HG03280 (cell line): ENCODE measurements around the gene TRABD2A.
"Not testable (repeated sequence)": the region's sequence is repeated elsewhere in the genome, so short reads cannot be mapped to it uniquely, and the experiment has no call there.

Experiments used
- ATAC-seq: cut with Tn5 transposase; IDR thresholded peaks from one replicate; pipeline ENCODE4 v1.9.1; 2021; ENCODE audit warnings: mild to moderate bottlenecking, moderate library complexity; ENCODE audit not compliant: unreplicated experiment

Gene TRABD2A, protein sequence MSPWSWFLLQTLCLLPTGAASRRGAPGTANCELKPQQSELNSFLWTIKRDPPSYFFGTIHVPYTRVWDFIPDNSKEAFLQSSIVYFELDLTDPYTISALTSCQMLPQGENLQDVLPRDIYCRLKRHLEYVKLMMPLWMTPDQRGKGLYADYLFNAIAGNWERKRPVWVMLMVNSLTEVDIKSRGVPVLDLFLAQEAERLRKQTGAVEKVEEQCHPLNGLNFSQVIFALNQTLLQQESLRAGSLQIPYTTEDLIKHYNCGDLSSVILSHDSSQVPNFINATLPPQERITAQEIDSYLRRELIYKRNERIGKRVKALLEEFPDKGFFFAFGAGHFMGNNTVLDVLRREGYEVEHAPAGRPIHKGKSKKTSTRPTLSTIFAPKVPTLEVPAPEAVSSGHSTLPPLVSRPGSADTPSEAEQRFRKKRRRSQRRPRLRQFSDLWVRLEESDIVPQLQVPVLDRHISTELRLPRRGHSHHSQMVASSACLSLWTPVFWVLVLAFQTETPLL

DNA sequence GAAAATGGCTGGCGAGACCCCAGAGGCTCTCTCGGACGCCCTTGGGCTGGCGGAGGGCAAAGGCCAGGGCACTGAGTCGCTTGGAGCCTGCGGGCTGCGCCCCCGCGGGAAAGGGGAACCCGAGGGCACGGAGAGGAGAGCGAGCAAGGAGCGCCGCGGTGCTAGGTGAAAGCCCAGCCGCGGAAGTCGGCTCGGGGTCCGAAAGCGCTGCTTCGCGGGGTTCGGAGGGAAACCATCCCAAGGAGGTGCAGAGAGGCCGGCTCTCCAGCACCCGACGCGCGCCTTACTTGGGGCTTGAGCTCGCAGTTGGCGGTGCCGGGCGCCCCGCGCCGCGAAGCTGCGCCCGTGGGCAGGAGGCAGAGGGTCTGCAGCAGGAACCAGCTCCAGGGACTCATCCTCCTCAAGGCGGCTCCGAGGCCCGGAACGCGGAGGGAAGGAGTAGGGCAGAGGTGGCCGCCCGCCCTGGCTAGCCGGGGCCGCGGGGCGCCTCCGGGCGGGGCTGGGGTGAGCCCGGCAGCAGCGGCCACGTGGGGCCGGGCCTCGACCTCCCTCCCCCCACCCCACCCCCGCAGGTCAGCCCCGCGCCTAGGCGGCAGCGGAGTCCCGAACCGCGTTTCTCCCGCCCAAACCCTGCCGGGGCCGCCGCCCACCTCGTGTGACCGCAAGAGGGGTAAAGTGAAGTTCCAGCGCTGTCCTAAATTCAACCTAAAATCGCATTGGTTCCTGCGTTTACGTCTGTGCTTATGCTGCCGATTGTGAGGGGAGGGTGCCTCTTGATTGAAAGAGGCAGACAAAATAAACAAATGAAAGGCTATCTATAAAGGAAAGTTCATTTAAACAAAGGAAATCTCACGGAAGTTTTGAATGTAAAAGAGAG, at the start of gene TRABD2A:
TRABD2A (minus strand) TSS at position 440 of the 877 bp plus-strand sequence; CDS start at position 395, 45 bp downstream.
- ATAC-seq, result no peak

DNA sequence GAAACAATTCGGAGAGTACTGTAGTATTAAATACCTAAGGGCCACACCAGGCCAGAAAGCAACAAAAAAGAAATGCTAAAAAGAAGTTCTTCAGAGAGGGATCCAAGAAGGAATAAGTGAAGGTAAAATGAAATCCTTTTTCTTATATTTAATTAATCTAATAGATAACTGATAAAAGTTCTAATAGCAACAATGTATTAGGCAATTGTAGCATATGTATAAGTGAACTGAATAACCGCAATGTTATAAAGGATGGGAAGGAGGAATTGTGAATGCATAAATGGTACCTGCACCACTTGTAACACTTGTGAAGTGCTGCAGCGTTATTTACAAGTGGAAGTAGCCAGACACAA, 46.4 kb upstream of the TRABD2A start:
- ATAC-seq, result no peak

DNA sequence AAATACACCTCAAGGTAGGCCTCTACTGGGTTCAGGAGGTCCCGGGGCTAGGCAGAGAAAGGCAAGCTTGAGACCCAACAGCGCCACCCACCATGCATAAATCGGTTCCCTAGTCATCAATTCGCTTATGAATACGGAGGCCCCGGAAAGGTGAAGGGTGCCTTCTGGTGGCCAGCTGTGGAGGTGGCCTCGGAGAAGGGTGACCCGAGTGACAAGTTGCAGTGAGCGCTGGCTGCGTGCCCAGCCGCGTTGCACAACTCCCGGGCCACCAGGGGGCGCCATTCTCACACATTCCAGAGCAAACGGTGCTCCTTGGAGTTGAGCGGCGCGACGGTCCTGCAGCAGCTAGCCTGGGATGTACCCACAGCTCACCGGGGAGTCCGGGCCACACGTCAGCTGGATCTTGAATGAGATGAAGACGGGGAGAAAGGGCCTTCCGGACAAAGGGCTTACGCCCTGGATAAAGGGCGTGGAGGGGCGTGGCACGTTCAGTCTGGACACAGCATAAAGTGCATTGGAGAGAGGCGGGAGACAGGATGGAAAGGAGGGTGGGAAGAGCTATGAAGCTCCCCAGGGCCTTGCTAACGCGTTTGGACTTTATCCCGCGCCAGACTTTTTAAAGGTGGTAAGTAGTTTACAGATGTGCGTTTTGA, 45.0 kb upstream of the TRABD2A start:
- ATAC-seq, result peak; percentile 90

DNA sequence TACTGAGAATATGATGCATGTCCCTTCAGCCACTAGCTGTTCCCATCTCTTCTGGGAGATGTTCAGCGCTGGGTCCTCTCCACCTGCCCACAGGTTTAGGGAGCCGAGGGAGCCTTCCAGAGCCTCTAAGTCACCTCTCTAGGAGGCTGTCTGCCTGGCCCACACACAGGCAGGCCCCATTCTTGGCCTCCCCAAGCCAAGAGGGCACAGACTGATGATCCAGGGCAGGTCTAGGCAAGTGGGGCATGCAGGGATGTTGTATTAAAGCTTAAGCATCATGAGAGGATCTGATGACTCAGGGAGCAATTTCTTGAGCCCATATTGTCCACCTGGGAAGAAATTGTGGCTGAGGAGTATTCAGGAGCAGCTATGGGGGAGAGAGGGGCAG, 44.4 kb upstream of the TRABD2A start:
- ATAC-seq, result peak; percentile 0

DNA sequence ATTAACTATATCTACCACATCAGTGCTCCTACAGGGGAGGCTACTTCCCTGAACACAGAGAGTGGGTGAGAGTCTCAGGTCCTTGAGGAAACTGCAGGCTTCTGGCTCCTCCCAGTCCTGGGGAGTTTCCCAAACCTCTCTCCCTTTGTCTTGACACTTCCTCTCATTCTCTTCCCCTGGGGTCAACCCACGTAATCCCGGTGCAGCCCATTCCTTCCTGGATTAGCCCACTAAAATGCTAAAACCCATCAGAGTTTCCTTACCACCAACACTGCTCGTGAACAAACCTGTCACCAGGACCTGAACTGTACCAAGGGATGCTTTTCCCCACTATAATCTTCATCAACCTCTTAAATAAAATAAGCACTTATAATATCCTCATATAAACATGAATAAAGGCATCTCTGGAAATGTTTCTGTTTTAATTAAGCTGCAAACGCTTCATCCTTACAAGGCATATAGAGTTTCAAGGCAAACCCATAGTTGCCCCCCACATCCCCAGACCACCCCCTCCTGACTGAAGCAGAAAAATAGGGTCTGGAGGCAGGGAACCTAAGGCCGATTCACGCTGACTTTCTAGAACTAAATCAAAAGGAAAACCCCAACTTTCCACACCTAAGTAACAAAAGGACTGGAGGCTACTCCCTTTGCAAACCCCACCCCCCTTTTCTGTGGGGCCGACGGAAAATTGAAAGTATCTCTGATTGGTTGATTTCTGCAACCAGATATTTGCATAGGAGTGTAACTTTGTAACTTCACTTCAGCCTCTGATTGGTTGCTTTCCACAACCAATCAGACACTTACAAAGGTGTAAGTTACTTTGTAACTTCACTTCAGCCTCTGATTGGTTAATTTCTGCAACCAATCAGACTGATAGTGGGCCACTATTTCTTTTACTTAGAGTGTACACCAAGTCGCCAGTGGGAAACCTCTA, 43.6 kb upstream of the TRABD2A start:
- no peak for ATAC-seq

DNA sequence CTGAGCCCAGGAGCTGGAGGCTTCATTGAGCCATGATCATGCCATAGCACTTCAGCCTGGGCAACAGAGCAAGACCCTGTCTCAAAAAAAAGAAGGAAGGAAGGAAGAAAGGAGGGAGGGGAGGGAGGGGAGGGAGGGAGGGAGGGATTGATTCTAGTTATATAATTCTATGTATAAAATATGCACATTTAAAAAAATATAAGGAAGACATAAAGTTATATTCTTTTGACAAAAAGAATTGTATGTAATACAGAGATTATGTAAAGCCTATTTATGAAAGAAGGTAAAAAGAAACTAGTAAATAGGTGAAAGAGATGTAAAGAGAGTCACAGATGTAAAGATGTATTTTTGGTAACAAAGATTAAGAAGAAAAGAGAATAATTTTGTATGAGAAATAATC, 42.1 kb upstream of the TRABD2A start:
- ATAC-seq, result no peak

DNA sequence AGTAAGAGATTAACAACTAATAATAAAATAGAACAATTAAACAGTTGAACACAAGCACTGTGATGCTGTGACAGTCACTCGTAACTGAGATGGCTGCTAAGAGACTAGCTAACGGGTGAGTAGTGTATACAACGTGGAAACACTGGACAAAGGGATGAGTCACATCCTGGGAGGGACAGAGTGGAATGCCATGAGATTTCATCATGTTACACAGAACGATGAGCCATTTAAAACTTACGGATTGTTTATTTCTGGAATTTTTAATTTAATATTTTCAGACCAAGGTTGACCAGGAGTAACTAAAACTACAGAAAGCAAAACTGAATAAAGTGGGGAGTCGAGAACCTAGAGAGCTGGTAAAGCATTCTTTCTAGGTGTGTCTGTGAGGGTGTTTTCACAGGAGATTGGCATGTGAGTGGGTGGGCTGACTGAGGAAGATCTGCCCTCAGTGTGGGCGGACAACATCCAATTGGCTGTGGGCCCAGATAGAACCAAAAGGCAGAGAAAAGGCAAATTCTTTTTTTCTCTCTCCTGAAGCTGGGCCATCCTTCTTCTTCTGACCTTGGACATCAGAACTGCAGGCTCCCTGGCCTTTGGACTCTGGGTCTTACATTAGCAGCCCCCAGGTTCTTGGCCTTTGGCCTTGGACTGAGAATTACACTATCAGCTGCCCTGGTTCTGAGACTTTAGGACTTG, 39.1 kb upstream of the TRABD2A start:
- ATAC-seq, result peak; percentile 61

DNA sequence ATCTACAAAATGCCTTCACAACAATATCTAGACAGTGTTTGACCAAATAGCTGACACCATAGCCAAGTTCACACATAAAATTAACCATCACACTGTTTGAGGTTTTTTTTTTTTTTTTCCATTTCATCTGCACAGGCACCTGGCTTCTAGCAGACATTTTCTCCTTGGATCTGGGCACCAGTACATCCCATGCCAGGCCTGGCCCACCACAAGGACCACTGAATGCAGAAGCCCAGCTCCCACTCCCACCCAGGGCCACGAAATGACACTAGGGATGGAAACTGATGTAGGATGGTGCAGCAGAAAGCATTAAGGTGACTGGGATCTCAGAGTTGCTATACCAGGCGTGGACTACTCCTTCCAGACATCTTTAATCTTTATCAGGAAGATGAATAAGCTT, 37.5 kb upstream of the TRABD2A start:
- ATAC-seq, result no peak

DNA sequence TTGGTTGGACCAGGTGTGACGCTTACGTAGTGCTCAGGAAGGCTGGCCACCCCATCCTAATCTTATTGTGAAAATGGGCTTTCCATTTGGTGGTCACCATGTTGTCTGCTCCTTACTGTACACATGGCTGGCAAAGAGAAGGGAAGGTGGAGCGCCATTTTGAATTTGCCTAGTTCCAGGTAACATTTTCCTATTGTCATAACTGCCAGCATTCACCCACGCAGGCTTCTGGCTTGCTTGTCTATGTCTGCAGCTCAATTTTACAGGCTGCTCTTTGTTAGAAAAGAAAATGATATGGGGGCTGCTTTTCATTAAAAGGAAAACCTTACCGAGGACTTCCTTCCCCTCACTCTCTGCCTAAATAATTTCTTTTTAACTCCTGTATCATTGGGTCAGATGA, 36.9 kb upstream of the TRABD2A start:
- ATAC-seq, result not testable (repeated sequence)

DNA sequence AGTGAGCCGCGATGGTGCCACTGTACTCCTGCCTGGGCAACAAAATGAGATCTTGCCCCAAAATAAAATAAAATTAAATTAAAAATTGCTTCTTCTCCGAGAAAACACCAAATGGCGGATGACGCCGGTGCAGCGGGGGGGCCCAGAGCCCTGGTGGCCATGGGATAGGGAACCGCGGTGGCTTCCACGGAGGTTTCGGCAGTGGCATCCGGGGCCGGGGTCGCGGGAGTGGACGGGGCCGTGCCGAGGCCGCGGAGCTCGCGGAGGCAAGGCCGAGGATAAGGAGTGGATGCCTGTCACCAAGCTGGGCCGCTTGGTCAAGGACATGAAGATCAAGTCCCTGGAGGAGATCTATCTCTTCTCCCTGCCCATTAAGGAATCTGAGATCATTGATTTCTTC, 34.8 kb upstream of the TRABD2A start:
- not testable (repeated sequence) for ATAC-seq

DNA sequence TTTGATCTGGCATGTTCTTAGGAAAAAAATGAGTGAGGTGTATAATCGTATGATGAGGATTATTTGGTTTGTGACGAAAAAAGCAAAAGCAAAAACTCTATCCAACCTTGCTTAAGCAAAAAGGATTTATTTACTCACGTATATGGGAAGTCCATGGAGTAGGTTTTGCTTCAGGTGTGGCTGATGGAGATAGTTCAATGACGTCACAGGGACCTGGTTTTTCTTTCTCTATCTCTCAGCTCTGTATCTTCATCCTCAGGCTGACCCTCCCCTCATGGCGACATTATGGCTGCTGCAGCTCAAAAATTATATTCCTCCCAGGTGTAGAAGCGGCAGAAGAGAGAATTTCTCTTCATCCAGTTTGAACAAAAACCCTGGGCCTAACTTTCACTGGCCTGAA, 33.5 kb upstream of the TRABD2A start:
- ATAC-seq, result no peak

DNA sequence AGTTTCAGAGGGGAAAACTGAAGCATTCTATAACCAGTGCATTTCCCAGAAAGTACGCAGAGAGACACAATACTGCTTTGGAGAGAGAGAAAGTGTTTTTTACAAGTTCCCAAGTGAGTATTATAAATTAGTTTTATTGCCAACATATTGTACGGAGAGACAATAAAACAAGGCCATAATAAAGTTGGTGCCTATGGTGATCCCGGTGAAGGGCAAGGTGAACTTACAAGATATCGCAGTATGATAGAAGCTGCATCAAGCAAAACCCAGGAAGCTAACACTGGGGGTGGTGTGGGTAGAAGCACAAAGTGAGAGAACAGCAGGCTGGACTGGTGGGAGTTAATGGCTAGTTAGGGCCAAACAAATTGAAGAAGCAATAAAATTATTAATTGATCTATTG, 32.1 kb upstream of the TRABD2A start:
- ATAC-seq, result no peak

DNA sequence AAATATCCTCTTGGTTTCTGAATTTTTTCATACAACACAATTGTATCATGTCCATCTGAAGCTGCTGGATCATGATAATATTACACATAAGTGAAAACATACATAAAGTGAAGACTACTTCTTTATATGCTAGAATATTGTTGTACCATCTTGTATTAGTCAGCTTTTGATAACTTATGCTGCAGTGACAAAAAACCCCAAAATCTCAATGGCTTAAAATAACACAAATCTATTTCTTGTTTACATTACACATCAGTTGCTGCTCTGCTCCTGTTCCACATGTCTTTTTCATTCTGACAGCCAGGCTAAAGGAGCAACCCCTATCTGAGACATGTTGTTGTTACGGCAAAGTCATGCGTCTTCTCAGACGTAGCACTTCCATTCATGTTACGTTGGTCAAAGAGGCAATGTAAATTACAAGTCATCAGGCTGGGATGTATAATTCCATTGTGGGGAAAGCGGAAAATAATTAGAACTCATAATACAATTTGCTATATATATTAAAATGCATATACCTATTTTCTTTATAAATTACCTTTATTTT, 30.3 kb upstream of the TRABD2A start:
- ATAC-seq, result no peak

DNA sequence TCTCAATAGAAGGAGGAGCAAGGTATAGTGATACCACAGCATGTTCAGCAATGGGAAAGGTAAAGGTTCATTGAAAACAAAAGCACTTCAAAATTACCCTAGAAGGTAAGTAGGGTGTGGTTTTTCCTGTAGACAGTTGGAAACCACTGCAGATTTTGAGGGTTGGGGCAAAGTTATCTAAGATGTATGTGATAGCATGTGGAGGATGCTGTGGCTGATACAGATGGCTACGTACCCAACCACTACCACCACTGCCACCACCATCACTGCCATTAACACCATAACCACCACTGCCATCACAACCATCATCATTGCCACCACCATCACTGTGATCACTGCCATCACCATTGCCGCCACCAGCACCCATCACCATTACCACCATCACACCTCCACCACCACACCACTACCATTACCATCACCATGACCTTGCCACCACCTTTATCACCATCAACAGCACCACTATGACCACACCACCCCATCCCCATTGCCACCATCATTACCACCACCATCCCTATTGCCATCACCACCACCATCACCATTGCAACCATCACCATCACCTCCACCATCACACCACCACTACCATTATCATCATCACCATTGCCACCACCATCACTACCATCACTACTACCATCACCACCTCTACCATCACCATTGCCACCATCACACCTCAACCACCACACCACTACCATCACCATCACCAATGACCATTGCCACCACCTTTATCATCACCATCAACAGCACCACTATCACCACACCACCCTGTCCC, 28.2 kb upstream of the TRABD2A start:
- no peak for ATAC-seq

DNA sequence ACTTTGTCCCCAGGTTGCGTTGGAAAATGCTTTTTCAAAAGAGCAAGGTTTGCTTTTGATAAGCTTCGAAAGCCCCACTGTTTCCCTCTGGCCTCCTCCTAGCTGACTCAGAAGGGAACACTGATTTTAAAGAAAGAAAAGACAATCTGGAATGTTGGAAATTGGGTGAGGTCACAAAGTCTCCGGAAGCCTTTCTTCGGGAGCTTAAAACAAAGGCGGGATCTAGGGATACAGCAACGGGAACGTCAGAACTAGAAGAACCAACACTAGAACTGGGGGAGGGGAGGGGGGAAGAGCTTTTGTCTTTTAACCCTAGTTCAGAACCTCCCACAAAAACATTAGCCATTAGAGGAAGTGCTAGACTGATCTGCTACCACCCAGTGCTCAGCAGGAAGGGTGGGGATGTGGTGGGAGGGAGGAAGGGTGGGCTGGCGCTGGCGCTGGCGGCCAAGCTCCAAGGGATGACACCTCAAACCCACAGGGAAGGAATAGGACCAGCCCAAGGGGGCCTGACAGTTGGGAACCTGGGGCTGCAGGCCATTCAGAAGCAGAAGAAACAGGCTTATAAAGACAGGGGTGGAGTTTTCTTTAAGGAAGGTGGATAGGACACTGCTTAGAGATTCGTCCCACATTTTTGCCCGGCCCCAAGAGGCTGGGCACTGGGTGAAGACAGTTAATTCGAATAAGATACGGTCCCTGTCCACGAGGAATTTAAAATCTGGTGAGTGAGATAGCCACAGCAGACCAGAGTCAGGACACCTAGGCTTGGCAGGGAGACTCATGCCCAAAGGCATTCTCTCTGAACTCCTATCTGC, 26.2 kb upstream of the TRABD2A start:
- ATAC-seq, result no peak

DNA sequence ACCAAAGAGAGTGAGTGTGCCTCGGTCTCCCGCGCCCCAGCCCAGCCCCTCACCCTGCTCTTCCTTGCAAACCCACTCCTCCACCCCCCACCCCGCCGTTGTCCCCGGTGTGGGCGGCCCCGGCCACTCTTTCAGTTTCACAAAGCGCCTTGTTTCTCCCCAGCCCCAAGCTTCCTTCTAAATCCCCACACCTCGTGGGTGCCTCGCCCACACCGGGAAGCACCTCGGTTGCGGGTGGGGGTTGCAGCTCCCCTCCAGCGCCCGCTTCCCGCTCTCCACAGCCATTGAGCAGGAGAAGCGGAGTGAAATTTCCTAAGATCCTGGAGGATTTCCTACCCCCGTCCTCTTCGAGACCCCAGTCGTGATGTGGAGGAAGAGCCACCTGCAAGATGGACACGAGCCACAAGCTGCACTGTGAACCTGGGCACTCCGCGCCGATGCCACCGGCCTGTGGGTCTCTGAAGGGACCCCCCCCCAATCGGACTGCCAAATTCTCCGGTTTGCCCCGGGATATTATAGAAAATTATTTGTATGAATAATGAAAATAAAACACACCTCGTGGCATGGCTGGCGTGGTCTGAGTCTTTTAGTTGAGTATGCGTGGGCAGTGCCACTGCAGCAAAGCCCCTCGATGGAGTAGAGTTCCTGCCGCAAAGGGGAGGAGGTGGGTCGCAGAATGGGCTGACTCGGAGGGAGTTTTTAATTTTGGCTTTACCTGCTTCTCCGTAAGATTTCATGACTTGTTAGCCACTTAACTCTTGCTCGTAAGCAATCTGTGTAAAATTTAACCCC, 25.4 kb upstream of the TRABD2A start:
- ATAC-seq, result peak; percentile 25
